Activated T-cell treated with anti-CD3 and anti-CD28 coated beads for 1 hour (primary cell): Measurements from ENCODE around the gene ACTRT1.

ENCODE experiments used
- DNase-seq: peaks from one replicate; pipeline ENCODE4 v3.0.0-alpha.2; 2020; ENCODE audit warnings: low read depth

The ACTRT1 gene

DNA sequence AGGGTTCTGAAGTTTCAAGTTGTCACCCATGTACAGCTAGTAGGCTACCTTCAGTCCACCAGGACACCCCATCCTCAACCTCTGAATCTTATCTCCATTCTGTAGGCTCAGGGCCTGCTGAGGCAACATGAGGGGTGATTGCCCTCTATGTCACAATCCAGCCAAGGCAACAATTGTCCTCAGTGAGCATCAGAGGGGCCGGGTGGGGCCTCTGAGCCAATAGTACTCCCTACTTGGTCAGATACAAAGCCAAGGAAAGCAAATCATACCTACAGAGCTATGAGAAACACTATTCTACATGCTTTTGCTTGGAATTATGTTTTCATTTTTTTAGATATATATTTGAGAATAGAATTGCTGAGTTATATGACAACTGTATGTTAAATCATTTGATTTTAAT is at the start of gene ACTRT1:
TSS of gene ACTRT1 (minus strand) at position 101 of the 400 bp plus-strand sequence. CDS start 197 bp downstream, outside the sequence.
- no peak for DNase-seq

DNA sequence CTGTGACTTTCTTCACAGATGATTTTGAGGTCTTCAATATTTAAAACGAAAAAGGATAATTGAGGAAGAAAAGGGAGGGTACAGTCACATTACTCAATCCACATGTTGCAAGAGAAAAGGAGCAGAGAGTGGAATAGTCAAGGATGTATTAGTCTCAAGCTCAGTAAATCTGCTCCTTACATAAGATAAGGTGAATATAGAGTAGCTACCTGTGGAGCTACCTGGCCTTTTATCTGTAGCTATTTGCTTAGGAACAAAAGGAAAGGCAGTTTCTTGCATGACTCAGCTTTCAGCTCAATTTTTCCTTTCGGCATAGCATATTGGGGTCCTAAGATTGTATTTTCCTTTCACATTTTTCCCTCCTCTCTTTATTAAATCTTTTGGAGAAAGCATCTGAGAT is 26.3 kb upstream of the ACTRT1 start:
- no peak for DNase-seq

DNA sequence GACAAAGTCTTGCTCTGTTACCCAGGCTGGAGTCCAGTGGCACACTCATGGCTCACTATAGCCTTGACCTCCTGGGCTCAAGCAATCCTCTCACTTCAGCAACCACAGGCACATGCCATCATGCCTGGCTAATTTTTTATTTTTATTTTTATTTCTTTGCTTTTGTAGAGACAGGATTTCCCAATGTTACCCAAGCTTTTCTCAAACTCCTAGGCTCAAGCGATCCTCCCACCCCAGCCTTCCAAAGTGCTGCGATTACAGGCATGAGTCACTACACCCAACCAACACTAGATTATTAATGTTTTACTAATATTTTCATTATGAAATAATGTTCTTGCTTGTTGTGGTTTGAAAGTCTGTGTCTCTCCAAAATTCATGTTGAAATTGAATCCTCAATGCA is 5.2 kb upstream of the ACTRT1 start:
- no peak for DNase-seq

DNA sequence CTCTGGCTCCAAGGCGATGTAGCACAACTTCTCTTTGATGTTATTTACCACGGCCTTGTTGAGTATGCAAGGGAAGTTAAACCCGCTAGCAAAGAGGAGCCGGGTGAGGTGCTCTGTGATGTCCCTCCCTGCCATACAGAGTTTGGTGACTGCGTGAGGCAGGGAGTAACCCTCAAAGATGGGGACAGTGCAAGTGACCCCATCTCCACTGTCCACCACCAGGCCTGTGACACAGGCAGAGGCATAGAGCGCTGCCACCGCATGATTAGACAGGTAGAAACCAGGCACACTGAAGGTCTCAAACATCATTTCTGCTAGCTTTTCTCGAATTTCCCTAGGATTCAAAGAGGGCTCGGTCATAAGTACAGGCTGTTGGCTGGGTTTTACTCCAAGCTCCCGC is 677 bp downstream of the ACTRT1 start:
- no peak for DNase-seq

DNA sequence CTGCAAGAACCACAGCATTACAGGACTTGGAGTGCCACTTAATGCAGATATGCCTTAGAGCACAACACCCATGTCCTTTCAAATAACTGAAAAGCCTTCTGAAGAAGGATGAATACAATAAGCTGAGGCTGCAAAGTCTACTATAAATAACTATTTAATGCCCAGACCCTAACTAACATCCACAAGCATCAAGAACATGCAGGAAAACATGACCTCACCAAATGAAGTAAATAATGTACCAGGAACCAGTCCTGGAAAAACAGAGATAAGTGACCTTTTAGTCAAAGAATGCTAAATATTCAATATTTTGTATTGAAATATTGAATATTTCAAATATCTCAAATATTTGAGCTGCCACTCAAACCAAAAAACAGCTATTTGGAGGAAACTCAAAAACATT is 16.9 kb downstream of the ACTRT1 start:
- no peak for DNase-seq

DNA sequence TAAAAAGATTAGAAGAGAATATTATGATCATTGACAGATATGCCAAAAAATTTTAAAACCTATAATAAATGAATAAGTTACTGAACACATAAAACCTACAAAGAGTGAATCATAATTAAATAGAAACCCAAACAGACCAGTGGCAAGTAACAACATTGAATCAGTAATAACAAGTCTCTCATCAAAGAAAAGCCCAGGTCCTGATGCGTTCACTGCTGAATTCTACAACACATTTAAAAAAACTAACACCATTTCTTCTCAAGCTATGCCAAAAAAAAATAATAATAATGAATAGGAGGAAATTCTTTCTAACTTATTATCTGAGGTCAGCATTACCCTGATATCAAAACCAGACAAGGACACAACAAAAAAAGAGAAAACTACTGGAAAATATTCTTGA is 30.6 kb downstream of the ACTRT1 start:
- no peak for DNase-seq

DNA sequence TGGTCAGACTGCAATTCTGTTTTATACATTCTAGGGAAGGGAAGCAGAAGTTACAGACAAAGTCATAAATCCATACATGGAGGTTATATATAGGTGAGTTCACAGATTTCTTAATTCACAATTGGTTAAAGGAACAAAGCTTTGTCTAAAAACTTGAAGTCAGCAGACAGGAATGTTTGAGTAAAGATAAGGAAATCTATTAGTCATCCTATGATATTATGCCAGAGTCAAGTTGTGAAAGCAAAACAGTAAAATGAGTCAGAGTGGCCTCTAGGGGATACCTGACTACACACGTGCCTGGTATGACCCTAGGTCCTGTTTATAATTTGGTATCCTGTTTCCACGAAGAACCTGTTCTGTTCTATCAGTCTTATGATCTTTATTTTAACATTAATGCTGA is 31.5 kb downstream of the ACTRT1 start:
- DNase-seq: no peak

DNA sequence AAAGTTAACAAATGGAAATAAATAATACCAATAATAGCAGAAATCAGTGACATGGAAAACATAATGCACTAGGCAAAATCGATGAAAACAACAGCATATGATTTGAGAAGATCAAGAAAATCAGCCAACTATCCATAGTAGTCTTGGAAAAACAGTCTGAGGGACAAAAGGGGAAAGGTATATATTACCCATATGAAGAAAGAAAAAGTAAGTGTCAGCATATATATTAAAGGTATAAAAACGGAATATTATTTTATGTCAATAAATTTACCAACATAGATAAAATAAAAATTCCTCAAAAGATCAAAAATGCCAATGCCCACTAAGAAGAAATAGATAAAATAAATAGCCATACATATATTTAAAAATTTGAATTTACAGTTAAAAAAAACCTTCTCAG is 33.0 kb downstream of the ACTRT1 start:
- DNase-seq: no peak

DNA sequence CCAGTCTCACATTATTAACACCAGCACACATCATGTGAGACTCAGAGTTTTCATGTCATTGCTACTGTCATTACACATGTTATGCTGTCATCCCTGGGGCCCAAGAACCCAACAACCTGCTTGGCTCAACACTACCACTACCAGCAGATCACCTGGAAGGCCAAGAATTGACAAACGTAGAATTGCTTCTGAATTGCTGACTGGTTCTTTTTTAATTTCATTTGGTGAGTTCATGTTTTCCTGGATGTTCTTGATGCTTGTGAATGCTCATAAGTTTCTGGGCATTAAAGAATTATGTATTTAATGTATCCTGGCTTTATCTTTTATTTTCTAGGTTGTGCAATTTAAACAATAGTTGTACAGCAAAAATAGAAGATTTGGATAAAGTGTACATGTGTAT is 40.2 kb downstream of the ACTRT1 start:
- no peak for DNase-seq

DNA sequence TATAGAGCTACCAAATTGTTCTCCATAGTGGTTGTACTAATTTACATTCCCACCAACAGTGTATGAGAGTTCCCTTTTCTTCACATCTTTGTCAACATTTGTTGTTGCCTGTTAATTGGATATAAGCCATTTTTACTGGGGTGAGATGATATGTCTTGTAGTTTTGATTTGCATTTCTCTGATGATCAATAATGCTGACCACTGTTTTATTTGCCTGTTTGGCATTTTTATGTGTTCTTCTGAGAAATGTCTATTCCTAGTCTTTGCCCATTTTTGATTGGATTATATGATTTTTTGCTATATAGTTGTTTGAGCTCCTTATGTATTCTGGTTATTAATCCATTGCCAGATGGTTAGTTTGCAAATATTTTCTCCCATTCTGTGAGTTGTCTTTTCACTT is 44.3 kb downstream of the ACTRT1 start:
- no peak for DNase-seq
